GM23338 (cell line): Measurements from ENCODE around the gene OR8G1. TPM values are rescaled to one million over a fixed set of nuclear protein-coding genes. Genes with fewer than 3 reads are reported as not detected.

Experiments used
- ATAC-seq: fragments of 200-7000 bp; cut with Tn5 transposase; 3 replicates; pipeline ENCODE4 v1.9.1; 2020
- DNase-seq: peaks from one replicate; pipeline ENCODE4 v3.0.0-alpha.2; 2015; ENCODE audit warnings: low spot score
- H2AFZ ChIP-seq: fragments of 200-600 bp; sonication (generic); 2 replicates; pipeline ENCODE4 v1.8.0; 2016; ENCODE audit warnings: antibody characterized with exemption, mild to moderate bottlenecking, moderate library complexity
- H3F3A ChIP-seq: fragments of 200-600 bp; sonication (generic); replicated peaks from 2 replicates; pipeline ENCODE4 v1.8.0; 2017; ENCODE audit warnings: antibody characterized with exemption, mixed run types, low read depth
- H3K27ac ChIP-seq: fragments of 200-600 bp; sonication (generic); 2 replicates; pipeline ENCODE4 v1.6.1; 2016; ENCODE audit warnings: low read depth
- H3K27me3 ChIP-seq: fragments of 200-600 bp; sonication (generic); 2 replicates; pipeline ENCODE4 v1.8.0; 2016; ENCODE audit warnings: mild to moderate bottlenecking, mixed run types, moderate library complexity; ENCODE audit not compliant: insufficient read depth
- H3K36me3 ChIP-seq: fragments of 200-600 bp; sonication (generic); 2 replicates; pipeline ENCODE4 v1.8.0; 2016; ENCODE audit warnings: mild to moderate bottlenecking; ENCODE audit not compliant: insufficient read depth
- H3K4me1 ChIP-seq: fragments of 200-600 bp; sonication (generic); 2 replicates; pipeline ENCODE4 v1.8.0; 2016; ENCODE audit warnings: mild to moderate bottlenecking, moderate library complexity; ENCODE audit not compliant: insufficient read depth
- H3K4me2 ChIP-seq: fragments of 200-600 bp; sonication (generic); 2 replicates; pipeline ENCODE4 v1.7.1; 2017; ENCODE audit warnings: mixed run types
- H3K4me3 ChIP-seq: fragments of 200-600 bp; sonication (generic); 2 replicates; pipeline ENCODE4 v1.6.1; 2016; ENCODE audit warnings: mixed run types
- H3K79me2 ChIP-seq: fragments of 200-600 bp; sonication (generic); replicated peaks from 2 replicates; pipeline ENCODE4 v1.8.0; 2017; ENCODE audit warnings: mild to moderate bottlenecking; ENCODE audit not compliant: insufficient read depth
- H3K9me2 ChIP-seq: fragments of 200-600 bp; sonication (generic); 2 replicates; pipeline ENCODE4 v1.8.0; 2017; ENCODE audit not compliant: insufficient read depth
- H4K20me1 ChIP-seq: fragments of 200-600 bp; sonication (generic); replicated peaks from 2 replicates; pipeline ENCODE4 v1.8.0; 2017; ENCODE audit warnings: mild to moderate bottlenecking; ENCODE audit not compliant: insufficient read depth
- H3K27ac Mint-ChIP-seq: 2 replicates; pipeline ENCODE4 v1.8.0; 2020; ENCODE audit warnings: inconsistent platforms, mild to moderate bottlenecking, moderate library complexity, mixed read lengths
- H3K27me3 Mint-ChIP-seq: 3 replicates; pipeline ENCODE4 v1.8.0; 2022; ENCODE audit warnings: low read depth, mild to moderate bottlenecking, moderate library complexity, mixed read lengths, inconsistent platforms; ENCODE audit not compliant: insufficient read depth, poor library complexity
- H3K36me3 Mint-ChIP-seq: 3 replicates; pipeline ENCODE4 v1.8.0; 2021; ENCODE audit warnings: low read depth, mild to moderate bottlenecking, inconsistent platforms, moderate library complexity, mixed read lengths
- H3K4me1 Mint-ChIP-seq: 3 replicates; pipeline ENCODE4 v1.8.0; 2020; ENCODE audit warnings: mild to moderate bottlenecking, inconsistent platforms, mixed read lengths
- H3K4me3 Mint-ChIP-seq: 3 replicates; pipeline ENCODE4 v1.8.0; 2021; ENCODE audit warnings: moderate library complexity, mild to moderate bottlenecking, inconsistent platforms, mixed read lengths
- H3K9me3 Mint-ChIP-seq: 3 replicates; pipeline ENCODE4 v1.8.0; 2020; ENCODE audit warnings: moderate library complexity, mild to moderate bottlenecking, inconsistent platforms, mixed read lengths
- CREB1 ChIP-seq: fragments of 250-450 bp; sonication (Bioruptor Pico); IDR thresholded peaks from 2 replicates; pipeline ENCODE4 v1.5.0; 2020; ENCODE audit warnings: low read depth, mild to moderate bottlenecking, moderate library complexity
- EZH2 ChIP-seq: fragments of 200-600 bp; sonication (generic); IDR thresholded peaks from one replicate; pipeline ENCODE4 v1.8.0; 2017; ENCODE audit warnings: antibody characterized with exemption, mild to moderate bottlenecking, low read depth; ENCODE audit not compliant: unreplicated experiment
- EZH2phosphoT487 ChIP-seq: fragments of 200-600 bp; sonication (generic); IDR thresholded peaks from one replicate; pipeline ENCODE4 v1.8.1; 2018; ENCODE audit warnings: antibody characterized with exemption; ENCODE audit not compliant: unreplicated experiment
- JUNB ChIP-seq: IDR thresholded peaks from one replicate; pipeline ENCODE4 v1.6.1; 2016; ENCODE audit warnings: antibody characterized with exemption; ENCODE audit not compliant: unreplicated experiment
- NANOG ChIP-seq: IDR thresholded peaks from 2 replicates; pipeline ENCODE4 v1.6.1; 2016; ENCODE audit warnings: antibody characterized with exemption, borderline replicate concordance
- POLR2AphosphoS5 ChIP-seq: IDR thresholded peaks from 2 replicates; pipeline ENCODE4 v1.6.1; 2016; ENCODE audit warnings: antibody characterized with exemption, low read depth
- STAT1 ChIP-seq: IDR thresholded peaks from one replicate; pipeline ENCODE4 v1.6.1; 2016; ENCODE audit warnings: antibody characterized with exemption; ENCODE audit not compliant: unreplicated experiment
- polyA plus RNA-seq: library from polyadenylated mRNA; unstranded; fragments of >200 nt; fragmentation: Nextera tagmentation; extraction: Ambion mirVana; gene quantifications from 2 replicates; pipeline ENCODE4 v1.2.1, GENCODE V29; 2016
- total RNA-seq: library from RNA; depleted of rRNA; stranded (reverse); fragments of >200 nt; shearing (Covaris generic); gene quantifications from 2 replicates; pipeline ENCODE4 v1.2.3, GENCODE V29; 2014
- TF ChIP-seq, protein P1 (sequence below): fragments of 250-450 bp; sonication (Bioruptor Pico); IDR thresholded peaks from 2 replicates; pipeline ENCODE4 v1.5.0; 2020; ENCODE audit warnings: mild to moderate bottlenecking, moderate library complexity
- TF ChIP-seq, protein P2 (sequence below): IDR thresholded peaks from 2 replicates; pipeline ENCODE4 v1.6.1; 2016; ENCODE audit warnings: antibody characterized with exemption
- TF ChIP-seq, protein P3 (sequence below): IDR thresholded peaks from one replicate; pipeline ENCODE4 v1.6.1; 2018; ENCODE audit warnings: antibody characterized with exemption; ENCODE audit not compliant: unreplicated experiment

Gene OR8G1
- total and polyA plus RNA-seq, 2 experiments from 2014 or later, result not detected

DNA sequence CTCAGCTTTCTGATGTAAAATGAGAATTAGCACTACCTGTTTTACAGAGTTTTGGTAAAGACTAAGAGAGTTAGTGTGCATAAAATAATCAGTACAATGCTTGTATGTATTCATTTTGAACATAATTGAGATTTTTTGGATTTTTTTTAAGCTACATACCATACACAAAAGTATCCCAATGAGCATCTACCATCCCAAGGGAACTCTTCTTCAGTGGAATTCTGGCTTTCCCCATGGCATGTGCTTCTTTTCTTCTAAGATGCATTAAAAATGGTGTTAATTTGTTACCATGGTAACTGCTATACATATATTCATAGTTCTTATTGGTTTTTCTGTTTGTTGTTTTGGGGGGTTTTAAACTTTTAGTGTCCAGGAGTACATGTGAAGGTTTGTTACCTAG is 55.1 kb downstream of the OR8G1 start:
- H3K4me3 ChIP-seq, result no peak overlapping the region
- no peaks in the 10 kb centered on the region for H3K79me2 ChIP-seq
- ATAC-seq, result no peak
- H3K27me3 ChIP-seq, result no peaks in the 10 kb centered on the region
- Mint-ChIP-seq H3K36me3 (no peaks in the 10 kb centered on the region), H3K4me1 (no peaks in the 10 kb centered on the region), H3K9me3 (no peaks in the 10 kb centered on the region; the same call in 2 of the 3 replicates), H3K27me3 (no peaks in the 10 kb centered on the region), H3K4me3 (no peak overlapping the region), H3K27ac (no peak overlapping the region)
- H3K36me3 ChIP-seq, result no peaks in the 10 kb centered on the region
- no peaks in the 10 kb centered on the region for H4K20me1 ChIP-seq
- H3K4me1 ChIP-seq, result peaks cover 6% of the 10 kb centered on the region; the same call in 1 of the 2 replicates
- no peak for TF ChIP-seq NANOG
- no peak for TF ChIP-seq CREB1 (CRISPR knock-in tag)
- no peak for TF ChIP-seq POLR2AphosphoS5
- no peak for TF ChIP-seq JUNB
- TF ChIP-seq, protein P1, sequence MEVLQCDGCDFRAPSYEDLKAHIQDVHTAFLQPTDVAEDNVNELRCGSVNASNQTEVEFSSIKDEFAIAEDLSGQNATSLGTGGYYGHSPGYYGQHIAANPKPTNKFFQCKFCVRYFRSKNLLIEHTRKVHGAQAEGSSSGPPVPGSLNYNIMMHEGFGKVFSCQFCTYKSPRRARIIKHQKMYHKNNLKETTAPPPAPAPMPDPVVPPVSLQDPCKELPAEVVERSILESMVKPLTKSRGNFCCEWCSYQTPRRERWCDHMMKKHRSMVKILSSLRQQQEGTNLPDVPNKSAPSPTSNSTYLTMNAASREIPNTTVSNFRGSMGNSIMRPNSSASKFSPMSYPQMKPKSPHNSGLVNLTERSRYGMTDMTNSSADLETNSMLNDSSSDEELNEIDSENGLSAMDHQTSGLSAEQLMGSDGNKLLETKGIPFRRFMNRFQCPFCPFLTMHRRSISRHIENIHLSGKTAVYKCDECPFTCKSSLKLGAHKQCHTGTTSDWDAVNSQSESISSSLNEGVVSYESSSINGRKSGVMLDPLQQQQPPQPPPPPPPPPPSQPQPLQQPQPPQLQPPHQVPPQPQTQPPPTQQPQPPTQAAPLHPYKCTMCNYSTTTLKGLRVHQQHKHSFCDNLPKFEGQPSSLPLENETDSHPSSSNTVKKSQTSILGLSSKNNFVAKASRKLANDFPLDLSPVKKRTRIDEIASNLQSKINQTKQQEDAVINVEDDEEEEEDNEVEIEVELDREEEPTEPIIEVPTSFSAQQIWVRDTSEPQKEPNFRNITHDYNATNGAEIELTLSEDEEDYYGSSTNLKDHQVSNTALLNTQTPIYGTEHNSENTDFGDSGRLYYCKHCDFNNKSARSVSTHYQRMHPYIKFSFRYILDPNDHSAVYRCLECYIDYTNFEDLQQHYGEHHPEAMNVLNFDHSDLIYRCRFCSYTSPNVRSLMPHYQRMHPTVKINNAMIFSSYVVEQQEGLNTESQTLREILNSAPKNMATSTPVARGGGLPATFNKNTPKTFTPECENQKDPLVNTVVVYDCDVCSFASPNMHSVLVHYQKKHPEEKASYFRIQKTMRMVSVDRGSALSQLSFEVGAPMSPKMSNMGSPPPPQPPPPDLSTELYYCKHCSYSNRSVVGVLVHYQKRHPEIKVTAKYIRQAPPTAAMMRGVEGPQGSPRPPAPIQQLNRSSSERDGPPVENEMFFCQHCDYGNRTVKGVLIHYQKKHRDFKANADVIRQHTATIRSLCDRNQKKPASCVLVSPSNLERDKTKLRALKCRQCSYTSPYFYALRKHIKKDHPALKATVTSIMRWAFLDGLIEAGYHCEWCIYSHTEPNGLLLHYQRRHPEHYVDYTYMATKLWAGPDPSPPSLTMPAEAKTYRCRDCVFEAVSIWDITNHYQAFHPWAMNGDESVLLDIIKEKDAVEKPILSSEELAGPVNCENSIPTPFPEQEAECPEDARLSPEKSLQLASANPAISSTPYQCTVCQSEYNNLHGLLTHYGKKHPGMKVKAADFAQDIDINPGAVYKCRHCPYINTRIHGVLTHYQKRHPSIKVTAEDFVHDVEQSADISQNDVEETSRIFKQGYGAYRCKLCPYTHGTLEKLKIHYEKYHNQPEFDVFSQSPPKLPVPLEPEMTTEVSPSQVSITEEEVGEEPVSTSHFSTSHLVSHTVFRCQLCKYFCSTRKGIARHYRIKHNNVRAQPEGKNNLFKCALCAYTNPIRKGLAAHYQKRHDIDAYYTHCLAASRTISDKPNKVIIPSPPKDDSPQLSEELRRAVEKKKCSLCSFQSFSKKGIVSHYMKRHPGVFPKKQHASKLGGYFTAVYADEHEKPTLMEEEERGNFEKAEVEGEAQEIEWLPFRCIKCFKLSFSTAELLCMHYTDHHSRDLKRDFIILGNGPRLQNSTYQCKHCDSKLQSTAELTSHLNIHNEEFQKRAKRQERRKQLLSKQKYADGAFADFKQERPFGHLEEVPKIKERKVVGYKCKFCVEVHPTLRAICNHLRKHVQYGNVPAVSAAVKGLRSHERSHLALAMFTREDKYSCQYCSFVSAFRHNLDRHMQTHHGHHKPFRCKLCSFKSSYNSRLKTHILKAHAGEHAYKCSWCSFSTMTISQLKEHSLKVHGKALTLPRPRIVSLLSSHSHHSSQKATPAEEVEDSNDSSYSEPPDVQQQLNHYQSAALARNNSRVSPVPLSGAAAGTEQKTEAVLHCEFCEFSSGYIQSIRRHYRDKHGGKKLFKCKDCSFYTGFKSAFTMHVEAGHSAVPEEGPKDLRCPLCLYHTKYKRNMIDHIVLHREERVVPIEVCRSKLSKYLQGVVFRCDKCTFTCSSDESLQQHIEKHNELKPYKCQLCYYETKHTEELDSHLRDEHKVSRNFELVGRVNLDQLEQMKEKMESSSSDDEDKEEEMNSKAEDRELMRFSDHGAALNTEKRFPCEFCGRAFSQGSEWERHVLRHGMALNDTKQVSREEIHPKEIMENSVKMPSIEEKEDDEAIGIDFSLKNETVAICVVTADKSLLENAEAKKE (CRISPR knock-in tag), result no peak
- TF ChIP-seq, protein P2, sequence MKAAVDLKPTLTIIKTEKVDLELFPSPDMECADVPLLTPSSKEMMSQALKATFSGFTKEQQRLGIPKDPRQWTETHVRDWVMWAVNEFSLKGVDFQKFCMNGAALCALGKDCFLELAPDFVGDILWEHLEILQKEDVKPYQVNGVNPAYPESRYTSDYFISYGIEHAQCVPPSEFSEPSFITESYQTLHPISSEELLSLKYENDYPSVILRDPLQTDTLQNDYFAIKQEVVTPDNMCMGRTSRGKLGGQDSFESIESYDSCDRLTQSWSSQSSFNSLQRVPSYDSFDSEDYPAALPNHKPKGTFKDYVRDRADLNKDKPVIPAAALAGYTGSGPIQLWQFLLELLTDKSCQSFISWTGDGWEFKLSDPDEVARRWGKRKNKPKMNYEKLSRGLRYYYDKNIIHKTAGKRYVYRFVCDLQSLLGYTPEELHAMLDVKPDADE, result no peak
- no peak for TF ChIP-seq EZH2
- no peak for TF ChIP-seq EZH2phosphoT487
- TF ChIP-seq, protein P3, sequence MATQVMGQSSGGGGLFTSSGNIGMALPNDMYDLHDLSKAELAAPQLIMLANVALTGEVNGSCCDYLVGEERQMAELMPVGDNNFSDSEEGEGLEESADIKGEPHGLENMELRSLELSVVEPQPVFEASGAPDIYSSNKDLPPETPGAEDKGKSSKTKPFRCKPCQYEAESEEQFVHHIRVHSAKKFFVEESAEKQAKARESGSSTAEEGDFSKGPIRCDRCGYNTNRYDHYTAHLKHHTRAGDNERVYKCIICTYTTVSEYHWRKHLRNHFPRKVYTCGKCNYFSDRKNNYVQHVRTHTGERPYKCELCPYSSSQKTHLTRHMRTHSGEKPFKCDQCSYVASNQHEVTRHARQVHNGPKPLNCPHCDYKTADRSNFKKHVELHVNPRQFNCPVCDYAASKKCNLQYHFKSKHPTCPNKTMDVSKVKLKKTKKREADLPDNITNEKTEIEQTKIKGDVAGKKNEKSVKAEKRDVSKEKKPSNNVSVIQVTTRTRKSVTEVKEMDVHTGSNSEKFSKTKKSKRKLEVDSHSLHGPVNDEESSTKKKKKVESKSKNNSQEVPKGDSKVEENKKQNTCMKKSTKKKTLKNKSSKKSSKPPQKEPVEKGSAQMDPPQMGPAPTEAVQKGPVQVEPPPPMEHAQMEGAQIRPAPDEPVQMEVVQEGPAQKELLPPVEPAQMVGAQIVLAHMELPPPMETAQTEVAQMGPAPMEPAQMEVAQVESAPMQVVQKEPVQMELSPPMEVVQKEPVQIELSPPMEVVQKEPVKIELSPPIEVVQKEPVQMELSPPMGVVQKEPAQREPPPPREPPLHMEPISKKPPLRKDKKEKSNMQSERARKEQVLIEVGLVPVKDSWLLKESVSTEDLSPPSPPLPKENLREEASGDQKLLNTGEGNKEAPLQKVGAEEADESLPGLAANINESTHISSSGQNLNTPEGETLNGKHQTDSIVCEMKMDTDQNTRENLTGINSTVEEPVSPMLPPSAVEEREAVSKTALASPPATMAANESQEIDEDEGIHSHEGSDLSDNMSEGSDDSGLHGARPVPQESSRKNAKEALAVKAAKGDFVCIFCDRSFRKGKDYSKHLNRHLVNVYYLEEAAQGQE, result no peak
- no peak for TF ChIP-seq STAT1
- H3K4me2 ChIP-seq, result no peak overlapping the region
- no peak overlapping the region for H2AFZ ChIP-seq
- H3K27ac ChIP-seq, result no peak overlapping the region
- no peak for DNase-seq
- H3F3A ChIP-seq, result no peaks in the 10 kb centered on the region
- no peaks in the 10 kb centered on the region for H3K9me2 ChIP-seq
